NCI-H2171 (cell line): ENCODE results near the gene DES.

ENCODE experiments used
- DNase-seq: peaks from one replicate; lab custom pipeline; 2025; lab: John Stamatoyannopoulos, UW

DES gene

DNA sequence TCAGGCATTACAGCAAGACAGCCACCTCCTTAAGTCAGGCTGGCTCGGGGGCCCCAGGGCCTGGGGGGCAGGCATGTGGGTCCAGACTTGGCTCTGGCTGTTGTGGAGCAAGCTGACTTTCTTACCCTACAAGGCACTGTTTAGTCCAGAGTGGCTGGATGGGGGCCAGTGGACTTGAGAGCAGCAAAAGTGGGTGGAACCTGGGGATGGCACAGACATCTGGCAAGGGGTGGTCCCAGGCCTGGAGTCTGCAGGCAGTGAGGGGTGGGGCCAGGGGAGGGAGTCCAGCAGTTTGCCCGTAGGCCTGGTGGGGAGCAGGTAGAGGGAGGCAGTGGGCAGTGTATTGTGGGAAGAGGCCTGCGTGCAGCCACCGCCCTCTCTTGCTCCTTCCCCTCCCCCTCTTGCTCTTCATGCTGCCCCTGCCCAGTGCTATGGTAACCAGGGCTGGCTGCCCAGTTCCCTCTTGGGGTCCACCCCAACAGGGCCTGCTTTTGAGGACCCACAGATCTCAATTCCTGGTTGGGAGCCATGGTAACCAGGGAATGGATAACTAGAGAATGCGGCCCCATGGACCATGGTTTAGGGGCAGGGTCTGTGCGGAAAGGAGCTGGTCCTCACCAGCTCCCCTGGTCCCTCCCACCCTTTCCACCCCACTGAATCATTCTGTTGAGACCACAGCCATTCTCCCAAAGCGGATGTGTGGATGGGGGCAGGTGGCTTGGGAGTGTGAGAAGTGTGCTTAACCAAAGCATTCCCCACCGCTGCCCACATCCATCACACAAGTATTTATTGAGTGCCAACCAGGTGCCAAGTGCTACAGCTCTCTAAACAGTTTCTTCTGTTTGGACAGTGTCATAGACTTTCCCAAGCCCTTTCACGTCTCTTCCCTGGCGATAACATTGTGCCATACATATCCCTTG, 35.8 kb downstream of the DES start:
- peak; percentile 47 for DNase-seq

DNA sequence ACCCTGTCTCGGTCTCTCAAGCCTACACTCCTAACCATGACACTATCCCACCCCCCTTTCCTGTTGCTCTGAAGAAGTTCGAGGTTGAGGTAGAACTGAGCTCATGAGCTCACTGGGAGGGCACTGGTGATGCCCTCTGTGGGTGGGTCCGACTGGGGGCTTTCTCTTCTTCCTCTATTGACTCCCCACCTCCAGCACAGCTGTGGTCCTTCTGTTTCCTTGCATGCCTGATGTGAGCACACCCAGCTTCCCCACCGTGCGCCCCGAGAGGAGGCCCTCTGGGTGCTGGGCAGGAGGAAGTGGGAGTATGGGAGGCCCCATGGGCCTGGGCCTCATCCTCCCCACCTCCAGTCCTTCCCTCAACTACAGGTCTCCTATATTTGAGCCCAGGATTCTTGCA, 37.4 kb downstream of the DES start:
- DNase-seq: no peak

- DNase-seq: no peak
These were observed 39.7 kb downstream of the DES start for GRCh38 chr2:219457784-219458369.

- no peak for DNase-seq
These were observed 40.8 kb downstream of the DES start for GRCh38 chr2:219458996-219459395.

- no peak for DNase-seq
These were observed 41.5 kb downstream of the DES start for GRCh38 chr2:219459460-219460311.

DNA sequence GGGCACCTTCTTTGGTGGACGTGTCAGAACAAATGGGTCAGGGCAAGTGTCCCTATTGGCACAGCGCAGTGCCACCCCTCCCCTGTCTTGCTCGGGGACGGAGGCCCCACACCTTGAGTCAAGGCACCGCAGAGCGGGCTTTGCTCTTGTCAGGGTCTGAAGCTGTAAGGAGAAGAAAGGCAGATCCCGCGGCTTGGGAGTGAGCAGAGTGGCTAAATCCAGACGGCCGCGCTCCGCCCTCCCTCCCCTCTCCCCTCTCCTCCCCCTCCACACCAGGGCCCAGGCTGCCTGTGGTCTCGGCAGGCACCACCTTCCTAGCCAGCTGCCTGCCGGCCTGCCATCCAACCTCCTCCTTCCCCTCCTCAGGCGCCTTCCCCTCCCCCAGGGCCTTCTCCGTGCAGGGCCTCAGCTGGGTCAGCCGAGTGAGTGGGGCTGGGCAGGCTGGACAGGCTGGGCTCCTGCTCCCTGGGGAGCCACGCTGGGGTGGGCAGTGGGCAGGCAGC, 42.3 kb downstream of the DES start:
- no peak for DNase-seq

DNA sequence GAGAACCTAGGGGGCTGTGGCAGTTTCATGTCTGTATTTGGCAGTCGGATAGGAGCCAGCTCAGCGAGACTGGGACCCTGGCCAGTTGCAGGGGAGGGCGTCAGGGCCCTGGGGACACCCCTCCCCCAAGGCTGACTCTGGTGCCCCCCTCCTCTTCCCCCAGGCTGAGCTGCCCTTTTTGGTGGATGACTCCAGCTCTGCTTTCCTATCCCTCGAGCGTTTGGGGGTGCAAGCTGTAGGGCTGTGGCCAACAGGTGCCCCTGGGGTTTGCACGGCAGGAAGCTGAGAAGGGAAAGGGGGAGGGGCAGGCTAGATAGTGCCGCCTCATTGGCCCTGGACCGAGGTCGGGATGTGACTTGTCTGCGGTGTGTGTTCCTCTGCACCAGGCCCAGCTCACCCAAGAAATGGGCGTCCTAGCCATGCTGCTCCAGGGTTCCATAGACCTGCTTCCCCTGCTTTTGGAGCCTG, 42.9 kb downstream of the DES start:
- DNase-seq: no peak

GRCh38 chr2:219461669-219462068, 43.5 kb downstream of the DES start:
- no peak for DNase-seq

DNA sequence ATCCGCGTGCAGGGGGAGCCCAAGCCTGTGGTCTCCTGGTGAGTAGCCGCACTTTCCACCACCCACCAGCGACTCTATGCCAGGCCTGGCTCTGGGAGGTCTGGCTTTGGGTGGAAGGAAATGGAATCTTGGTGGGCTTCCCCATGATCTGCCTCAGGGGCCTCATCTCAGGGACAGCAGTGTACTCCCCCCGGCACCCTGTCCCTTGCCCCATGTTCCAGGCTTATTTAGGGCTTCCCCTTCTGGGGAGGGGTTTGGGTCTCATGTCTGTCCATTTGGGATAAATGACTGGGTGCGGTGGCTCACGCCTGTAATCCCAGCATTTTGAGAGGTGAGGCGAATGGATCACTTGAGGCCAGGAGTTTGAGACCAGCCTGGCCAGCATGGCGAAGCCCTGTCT, 44.2 kb downstream of the DES start:
- DNase-seq: no peak

DNA sequence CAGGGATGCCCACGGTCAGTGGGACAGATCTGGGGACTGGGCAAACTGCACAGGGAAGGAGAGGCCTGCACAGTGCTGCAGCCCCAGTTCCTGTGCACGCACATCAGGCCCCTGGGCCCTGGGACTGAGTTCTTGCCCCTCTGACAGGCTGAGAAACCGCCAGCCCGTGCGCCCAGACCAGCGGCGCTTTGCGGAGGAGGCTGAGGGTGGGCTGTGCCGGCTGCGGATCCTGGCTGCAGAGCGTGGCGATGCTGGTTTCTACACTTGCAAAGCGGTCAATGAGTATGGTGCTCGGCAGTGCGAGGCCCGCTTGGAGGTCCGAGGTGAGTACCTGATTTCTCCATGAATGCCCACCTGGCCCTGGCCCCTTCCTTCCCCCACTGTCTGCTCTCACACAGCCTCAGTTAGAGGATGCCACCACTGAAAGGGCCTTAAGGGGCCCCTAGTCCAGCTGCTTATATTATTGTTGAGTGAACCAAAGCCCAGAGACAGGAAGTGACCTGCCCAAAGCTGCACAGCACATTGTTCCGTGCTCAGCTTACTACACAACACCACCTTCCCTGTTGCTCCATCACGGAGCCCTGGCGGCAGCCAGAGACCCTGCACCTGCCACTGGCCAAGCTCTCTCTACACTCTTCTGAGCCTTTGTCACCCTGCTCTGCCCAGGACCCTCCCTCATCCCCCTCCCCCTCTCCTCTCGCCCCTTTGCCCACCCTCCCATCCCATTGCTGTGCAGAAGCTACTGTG, 46.3 kb downstream of the DES start:
- no peak for DNase-seq

DNA sequence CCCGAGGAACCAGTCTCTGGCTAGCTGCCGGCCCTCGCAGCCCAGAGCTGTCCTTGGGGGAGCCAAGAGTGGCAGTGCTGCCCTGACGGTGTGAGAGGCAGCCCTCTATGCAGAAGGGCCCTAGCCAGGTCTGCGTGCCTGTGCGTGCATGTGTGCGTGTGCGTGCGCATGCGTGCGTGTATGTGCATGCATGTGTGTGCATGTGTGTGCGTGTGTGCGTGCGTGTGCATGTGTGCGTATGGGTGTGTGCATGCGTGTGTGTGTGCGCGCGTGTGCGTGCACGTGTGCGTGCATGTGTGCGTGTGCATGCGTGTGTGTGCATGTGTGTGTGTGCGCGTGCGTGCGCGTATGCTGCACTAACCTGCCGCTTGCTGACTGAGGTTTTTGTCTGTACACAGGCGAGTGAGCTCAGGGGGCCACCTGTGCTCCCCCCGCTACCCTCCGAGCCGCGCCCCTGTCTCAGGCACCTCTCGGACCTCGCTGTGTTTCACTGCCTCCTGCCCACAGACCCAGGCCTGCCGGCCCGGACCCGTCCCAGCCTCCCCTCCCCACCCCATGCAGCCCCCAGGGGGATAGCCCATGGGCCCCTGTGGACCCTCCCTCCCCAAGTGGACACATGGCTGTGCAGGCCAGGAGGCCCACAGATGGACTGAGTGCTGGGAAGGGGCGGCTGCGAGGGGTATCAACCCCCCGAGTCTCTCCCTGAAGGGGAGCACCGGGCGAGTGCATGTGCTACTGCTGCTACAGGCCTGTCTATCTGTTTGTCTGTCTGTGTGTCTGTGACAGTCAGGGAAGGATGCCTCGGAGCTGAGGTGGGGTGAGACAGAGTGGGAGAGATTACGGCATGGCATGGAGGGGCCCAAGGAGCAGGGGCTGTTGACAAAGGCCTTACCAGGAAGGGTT, 47.7 kb downstream of the DES start:
- no peak for DNase-seq

GRCh38 chr2:219466816-219467735, 48.9 kb downstream of the DES start:
- no peak for DNase-seq

DNA sequence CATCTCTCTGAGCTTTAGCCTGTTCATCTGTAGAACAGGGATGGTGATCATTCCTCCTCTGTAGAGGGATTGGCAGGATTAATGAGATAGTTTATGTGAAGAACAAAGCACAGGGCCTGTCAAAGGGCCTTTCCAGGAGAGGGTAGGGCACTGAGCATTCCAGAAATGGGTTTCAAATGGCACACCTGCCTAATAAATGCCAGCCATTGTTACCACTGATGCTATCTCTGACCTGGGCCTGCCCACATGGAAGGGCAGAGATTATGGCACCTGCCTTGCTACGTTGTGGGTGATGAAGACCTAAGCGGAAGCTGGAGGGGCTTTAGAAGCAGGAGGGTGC, 49.5 kb downstream of the DES start:
- no peak for DNase-seq

GRCh38 chr2:219468410-219469185, 50.4 kb downstream of the DES start:
- no peak for DNase-seq

- DNase-seq: no peak
These were observed 51.1 kb downstream of the DES start for GRCh38 chr2:219469186-219469724.

GRCh38 chr2:219470429-219470828, 52.3 kb downstream of the DES start:
- no peak for DNase-seq

- no peak for DNase-seq
These were observed 53.5 kb downstream of the DES start for GRCh38 chr2:219471476-219472371.
